ENCODE data around the gene LYST. TPM values are rescaled to one million over a fixed set of nuclear protein-coding genes. Genes with fewer than 3 reads are reported as not detected.

Gene LYST
- total RNA-seq, 2 donors from 2014 or later = 21.9 to 41.7 TPM

GRCh38 chr1:235865565-235866204 lies 1.0 kb downstream of the LYST start:
- H3K27me3 ChIP-seq (replicated peaks; ENCODE audit: insufficient read depth) = no peaks in the 10 kb centered on the region
- no peaks in the 10 kb centered on the region for H3K36me3 ChIP-seq
- intact Hi-C loops (cut with DNase I) = loop anchor here (2.0 to 10.0 kb wide), 3 partner anchors 105 to 361 kb away; partner anchors contain the start of genes B3GALNT2 and NID1
- TF ChIP-seq CTCF (IDR thresholded peaks at IDR 0.05) (no peak), POLR2A (IDR thresholded peaks at IDR 0.05) (no peak), POLR2AphosphoS5 (IDR thresholded peaks at IDR 0.05) (no peak)
- 3% methylated on average over 16 of the region's 16 CpGs for WGBS
- H3K27ac ChIP-seq = peak overlapping the region; percentile 96 to 97
- no peaks in the 10 kb centered on the region for H3K4me1 ChIP-seq (replicated peaks)
- H3K9me3 ChIP-seq = no peaks in the 10 kb centered on the region
- H3K4me3 ChIP-seq = peak overlapping the region; percentile 96 to 97
- no peak for DNase-seq (ENCODE audit: low spot score)

DNA sequence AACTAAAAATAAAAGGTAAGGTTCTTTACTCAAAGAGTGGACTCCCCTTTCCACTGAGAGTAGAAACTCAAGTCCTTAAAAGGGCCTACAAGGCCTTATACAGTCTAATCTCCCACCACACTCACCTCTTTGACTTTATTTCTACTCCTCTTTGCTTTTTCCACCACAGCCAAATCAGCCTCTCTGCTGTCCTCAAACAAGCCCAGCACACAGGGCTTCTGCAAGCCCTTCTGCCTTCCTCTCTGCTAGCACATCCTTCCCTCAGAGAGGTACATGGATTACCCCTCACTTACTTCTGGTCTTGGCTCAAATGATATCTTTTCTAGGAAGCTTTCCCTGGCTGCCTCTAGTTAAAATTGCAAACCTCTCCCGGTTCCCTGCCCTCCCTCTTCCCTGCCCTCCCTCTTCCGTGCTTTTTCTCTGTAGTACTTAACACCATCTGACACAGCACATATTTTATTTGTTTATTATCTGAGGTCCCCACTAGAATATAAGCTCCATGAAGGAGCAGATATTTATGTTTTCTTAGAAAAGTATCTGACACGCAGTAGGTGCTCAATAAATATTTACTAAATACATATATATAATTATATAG lies 1.7 kb downstream of the LYST start:
- Histone ChIP-seq H3K9me3 (no peaks in the 10 kb centered on the region), H3K36me3 (no peaks in the 10 kb centered on the region), H3K27me3 (replicated peaks; ENCODE audit: insufficient read depth) (no peaks in the 10 kb centered on the region), H3K4me3 (peak overlapping the region in 1 of 2 donors; percentile 97), H3K27ac (peak overlapping the region; percentile 7 to 96), H3K4me1 (replicated peaks) (no peaks in the 10 kb centered on the region)
- TF ChIP-seq POLR2A (IDR thresholded peaks at IDR 0.05) = no peak
- no peak for TF ChIP-seq CTCF (IDR thresholded peaks at IDR 0.05)
- TF ChIP-seq POLR2AphosphoS5 (IDR thresholded peaks at IDR 0.05) = no peak
- DNase-seq (ENCODE audit: low spot score) = no peak
- intact Hi-C loops (cut with DNase I) = loop anchor here (10.0 kb wide), 2 partner anchors 200 to 360 kb away; partner anchors contain the start of genes B3GALNT2 and NID1
- 22% methylated on average over 3 of the region's 3 CpGs for WGBS

GRCh38 chr1:235864469-235864868 lies 2.2 kb downstream of the LYST start:
- DNase-seq (ENCODE audit: low spot score) = no peak
- Histone ChIP-seq H3K36me3 (no peaks in the 10 kb centered on the region), H3K9me3 (no peaks in the 10 kb centered on the region), H3K27ac (no peak overlapping the region), H3K27me3 (replicated peaks; ENCODE audit: insufficient read depth) (no peaks in the 10 kb centered on the region), H3K4me3 (no peak overlapping the region), H3K4me1 (replicated peaks) (no peaks in the 10 kb centered on the region)
- intact Hi-C loops (cut with DNase I) = loop anchor here (10.0 kb wide), 2 partner anchors 200 to 360 kb away; partner anchors contain the start of genes B3GALNT2 and NID1
- 96% methylated on average over 10 of the region's 10 CpGs for WGBS
- no peak for TF ChIP-seq POLR2AphosphoS5 (IDR thresholded peaks at IDR 0.05)
- no peak for TF ChIP-seq POLR2A (IDR thresholded peaks at IDR 0.05)
- no peak for TF ChIP-seq CTCF (IDR thresholded peaks at IDR 0.05)

- Histone ChIP-seq H3K27me3 (replicated peaks; ENCODE audit: insufficient read depth) (no peaks in the 10 kb centered on the region), H3K36me3 (no peaks in the 10 kb centered on the region), H3K27ac (no peak overlapping the region), H3K9me3 (no peaks in the 10 kb centered on the region), H3K4me3 (no peak overlapping the region), H3K4me1 (replicated peaks) (no peaks in the 10 kb centered on the region)
- no peak for DNase-seq (ENCODE audit: low spot score)
- TF ChIP-seq POLR2A (IDR thresholded peaks at IDR 0.05) (no peak), POLR2AphosphoS5 (IDR thresholded peaks at IDR 0.05) (no peak), CTCF (IDR thresholded peaks at IDR 0.05) (no peak)
- intact Hi-C loops (cut with DNase I) = loop anchor here (10.0 kb wide), 2 partner anchors 201 to 359 kb away; partner anchors contain the start of genes B3GALNT2 and NID1
- 91% methylated on average over 4 of the region's 4 CpGs for WGBS
Measured at GRCh38 chr1:235863699-235864093, 3.0 kb downstream of the LYST start.

All from prostate gland (tissue), 2 donors.